Activated naive CD8-positive, alpha-beta T cell treated with anti-CD3 and anti-CD28 coated beads, Interleukin-2, amount 50 U/mL, for 16 hours (primary cell): ENCODE measurements around the gene ABTB2.
"Not testable (repeated sequence)": the region's sequence is repeated elsewhere in the genome, so short reads cannot be mapped to it uniquely, and the experiment has no call there.

ENCODE experiments used
- DNase-seq: peaks from one replicate; pipeline ENCODE4 v3.0.0-alpha.2; 2020; ENCODE audit warnings: low read depth, low spot score

Gene ABTB2

DNA sequence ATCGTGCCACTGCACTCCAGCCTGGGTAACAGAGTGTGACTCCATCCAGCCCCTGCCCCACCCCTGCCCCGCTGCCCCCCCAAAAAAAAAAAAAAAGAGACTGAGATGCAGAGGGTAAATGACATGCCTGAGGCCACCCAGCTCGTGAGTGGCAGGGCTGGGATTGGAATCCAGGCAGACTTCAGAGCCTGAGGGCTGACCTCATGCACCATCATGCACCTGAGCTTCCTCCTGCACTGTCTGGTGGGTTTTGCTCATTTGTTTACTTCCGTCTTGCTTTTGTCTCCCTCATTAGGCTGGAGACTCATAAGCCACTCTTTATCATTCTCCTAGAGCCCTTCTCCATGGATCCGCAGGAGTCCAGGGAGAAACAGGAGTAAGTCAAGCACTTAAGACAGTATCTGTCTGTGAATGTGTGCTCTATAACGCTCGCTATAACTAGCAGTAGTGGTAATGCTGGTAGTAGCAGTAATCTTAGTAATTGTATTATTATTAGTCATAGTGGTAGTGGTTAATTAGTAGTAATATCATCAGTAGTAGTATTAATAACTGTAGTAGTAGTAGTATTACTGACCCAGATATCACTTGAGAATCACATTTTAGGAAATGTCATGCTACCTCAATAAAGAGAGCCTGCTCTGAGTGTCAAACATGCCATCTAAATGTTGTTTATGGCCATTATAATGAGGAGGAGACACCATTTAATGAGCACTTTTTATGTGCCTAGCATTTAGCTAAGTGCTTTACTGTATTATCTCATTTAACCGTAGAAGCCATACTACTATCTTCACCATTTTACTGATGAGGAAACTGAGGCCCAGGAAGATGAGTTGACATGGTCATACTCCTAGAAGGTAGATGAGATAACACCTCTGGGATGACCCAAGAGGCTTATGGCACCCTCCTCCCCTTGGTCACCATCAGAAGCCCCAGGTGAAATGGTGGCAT is 167.3 kb downstream of the ABTB2 start:
- DNase-seq: no peak

DNA sequence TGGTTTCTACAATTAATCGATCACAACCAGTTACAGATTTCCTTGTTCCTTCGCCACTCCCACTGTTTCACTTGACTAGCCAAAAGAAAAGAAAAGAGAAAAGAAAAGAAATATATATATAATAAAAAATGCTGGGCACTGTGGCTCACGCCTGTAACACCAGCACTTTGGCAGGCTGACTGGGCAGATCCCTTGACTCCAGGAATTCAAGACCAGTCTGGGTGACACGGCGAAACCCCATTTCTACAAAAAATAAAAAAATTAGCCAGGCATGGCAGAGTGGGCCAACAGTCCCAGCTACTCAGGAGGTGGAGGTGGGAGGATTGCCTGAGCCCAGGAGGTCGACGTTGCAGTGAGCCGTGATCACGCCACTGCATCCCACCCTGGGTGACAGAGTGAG is 168.6 kb downstream of the ABTB2 start:
- no peak for DNase-seq

DNA sequence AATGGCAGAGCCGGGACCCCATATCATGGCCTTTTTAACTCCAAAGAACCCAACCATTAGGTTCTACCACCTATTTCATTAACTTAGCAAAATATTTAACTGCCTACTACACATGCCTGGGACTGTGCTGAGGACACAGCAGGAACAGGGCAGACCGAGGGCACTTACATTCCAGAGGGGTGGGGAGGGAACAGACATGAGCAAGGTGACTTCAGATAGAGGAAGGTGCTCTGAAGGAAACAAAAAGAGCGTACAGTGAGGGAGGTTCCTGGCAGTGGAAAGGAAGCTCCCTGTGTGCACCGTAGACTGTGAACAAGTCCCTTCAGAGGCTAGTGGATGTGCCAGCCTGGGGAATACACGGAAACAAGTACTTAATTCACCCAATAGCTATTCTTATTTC is 169.6 kb downstream of the ABTB2 start:
- no peak for DNase-seq

DNA sequence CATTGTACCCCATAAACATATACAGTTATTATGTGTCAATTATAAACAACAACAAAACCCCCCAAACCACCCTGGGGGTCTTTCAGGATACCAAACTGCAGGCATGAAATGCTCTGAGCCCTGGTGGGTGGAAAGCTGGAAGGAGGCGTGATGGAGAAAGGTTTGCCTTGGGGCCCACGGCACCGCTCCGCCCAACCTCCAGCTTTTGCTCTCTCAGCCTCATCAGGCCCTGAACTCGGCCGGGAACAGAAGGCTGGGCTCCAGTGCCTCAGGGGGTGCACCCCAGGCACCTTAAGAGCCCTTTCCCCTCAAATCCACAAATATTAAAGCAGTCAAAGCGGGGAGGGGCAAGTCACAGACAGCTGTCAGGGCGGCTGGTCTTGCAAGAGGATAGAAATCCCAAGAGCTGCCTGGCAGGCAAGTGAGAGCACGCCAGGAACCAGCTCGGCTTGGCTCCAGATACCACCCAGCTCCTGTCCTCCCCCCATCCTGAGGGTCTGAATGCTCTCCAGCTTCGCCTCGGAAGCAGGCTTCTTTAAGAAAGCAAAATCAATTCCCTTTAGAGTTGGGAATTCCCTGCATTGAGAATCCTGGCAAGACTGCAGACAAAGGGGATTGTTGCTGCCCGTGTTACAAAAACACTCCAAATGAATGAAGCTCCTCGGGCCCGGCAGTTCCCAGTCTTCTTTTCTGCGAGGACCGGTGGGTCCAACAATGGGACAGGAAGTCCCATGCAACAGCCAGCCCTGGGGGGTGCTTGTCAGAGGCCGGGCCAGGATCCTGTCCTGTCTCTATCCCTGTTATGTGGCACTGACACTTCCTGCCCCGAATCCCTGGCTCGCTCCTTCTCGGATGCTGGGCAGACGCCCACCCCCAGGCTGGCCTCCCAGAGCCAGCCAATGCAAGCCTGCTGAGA is 171.6 kb downstream of the ABTB2 start:
- DNase-seq: no peak

DNA sequence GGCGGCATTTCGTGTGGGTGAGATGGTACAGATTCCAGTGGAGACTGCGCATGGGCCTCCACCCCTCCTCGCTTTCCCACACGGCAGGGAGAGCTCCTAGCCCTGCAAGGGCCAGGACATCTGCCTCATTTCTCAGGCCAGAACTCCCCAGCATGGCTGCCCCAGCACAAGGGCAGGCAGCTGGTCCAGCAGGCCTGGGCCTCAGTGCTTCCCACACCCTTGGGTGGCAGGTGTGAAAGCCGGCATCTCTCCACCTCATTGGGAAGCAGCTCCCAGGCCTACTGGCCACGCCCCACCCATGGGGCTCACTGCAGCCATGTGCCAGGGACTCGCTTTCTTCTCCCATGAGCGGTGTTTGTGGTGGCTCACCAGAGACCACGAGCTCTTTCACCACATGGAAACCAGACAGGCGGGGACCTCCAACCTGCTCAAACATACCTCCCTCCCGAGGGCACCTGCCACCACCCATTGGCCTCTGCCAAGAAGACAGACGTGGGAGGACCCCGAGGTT is 173.2 kb downstream of the ABTB2 start:
- no peak for DNase-seq

DNA sequence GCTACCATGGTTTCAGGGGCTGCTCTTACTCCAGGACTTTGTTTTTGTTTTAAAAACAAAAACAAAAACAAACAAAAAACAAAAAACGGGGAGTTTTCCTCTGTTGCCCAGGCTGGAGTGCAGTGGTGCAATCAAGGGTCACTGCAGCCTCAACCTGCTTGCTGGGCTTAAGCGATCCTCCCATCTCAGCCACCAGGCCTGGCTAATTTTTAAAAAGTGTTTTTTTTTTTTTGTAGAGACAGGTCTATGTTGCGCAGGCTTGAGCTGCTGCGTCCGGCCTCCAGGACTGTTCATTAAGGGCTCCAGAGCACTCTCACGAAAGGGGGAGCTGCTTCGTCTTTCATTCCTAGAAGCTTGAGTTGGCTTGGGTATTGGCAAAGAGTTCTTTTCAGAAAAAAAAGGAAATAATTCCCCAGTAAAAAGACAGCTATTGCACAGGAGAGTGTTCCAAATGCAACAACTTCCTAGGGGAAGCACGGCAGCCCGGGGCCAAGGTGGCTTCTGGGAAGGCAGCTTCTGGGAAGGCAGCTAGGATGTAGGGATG is 173.9 kb downstream of the ABTB2 start:
- no peak for DNase-seq

DNA sequence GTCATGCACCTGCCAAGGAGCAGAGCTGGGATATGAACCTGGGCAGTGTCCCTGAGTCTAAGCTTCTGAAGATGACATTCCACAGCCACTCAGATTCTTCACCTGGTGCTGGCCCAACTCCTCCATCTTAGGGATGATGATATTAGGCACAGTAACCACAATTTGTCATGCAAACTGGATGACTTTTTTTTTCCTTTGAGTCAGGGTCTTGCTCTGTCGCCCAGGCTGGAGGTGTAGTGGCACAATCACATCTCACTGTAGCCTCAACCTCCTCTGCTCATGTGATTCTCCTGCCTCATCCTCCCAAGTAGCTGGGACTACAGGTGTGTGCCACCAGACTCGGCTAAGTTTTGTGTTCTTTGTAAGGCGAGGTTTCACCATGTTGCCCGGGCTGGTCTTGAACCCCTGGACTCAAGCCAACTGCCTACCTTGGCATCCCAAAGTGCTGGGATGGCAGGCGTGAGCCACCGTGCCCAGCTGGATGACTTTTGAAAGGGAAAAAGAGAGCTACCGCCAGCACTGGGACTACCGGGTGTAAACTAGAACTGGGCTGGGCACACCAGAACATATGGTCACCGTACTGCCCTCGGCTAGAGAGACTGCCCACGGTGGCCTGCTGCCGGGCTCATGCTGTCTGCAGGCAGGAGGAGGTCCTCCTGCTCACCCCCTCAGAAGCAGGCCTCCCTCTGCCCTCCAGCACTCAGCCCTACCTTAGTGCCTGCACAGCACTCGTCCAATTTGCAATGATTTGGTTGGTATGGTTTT is 174.7 kb downstream of the ABTB2 start:
- no peak for DNase-seq

DNA sequence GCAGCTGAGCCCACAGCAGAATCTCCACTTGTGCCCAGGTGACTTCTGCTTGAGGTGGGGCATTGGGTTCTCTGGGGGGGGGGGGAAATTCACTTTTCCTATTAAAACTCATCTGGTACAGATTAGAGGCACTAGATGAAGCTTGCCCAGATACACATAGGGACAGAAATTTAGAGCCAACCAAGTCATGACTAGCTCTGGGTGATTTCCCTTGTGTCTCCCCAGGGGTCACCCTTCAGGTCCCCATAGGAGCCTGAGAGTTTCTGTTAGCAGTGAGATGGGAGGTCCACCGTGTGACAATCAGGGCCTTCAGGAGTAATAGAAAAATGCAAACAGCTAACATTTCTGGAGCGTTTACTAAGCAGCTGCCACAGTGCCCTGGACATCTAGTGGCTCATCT is 175.4 kb downstream of the ABTB2 start:
- no peak for DNase-seq

DNA sequence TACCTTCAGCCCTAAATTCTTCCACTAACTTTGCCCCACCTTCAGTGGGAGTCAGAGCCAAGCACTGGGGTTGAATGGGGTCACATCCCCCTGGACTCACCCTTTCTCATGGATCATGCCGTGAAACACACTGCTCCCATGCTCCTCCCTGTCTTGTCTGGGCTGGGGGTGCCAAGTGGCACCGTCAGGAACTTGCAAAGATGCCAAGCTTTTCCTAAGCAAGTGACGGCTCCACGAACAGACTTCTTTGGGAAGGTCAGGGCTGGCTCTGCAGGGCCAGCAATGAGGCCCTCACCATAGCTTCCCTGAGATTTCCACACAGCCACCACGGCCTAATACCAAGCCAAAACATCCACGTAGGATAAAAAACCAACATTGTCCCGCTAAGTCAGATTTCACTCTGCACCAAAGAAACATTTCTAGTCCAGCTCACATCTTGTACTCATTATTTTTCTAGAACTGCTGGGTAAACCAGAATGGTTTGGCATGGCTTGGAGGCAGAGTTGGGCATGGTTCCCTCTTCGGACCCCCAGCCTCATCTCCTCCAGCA is 175.9 kb downstream of the ABTB2 start:
- no peak for DNase-seq

DNA sequence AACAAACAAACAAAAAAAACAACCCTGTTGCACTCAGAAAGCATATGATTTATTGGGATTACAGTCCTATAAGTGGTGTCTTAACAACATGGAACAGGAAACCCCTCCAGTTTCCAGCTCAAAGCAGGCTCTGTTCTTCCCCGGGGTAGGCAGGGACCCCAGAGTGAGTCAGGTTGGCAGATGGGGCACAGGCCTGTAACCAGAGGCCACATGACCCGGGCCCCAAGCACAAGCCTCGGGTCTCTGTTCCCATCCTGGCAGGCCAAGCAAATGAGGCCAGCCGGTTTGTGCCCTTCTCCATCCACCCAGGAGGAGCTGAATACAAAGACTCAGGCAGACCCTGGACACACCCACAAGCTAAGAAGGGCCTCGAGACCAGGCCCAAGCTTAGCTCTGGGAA is 176.6 kb downstream of the ABTB2 start:
- no peak for DNase-seq

DNA sequence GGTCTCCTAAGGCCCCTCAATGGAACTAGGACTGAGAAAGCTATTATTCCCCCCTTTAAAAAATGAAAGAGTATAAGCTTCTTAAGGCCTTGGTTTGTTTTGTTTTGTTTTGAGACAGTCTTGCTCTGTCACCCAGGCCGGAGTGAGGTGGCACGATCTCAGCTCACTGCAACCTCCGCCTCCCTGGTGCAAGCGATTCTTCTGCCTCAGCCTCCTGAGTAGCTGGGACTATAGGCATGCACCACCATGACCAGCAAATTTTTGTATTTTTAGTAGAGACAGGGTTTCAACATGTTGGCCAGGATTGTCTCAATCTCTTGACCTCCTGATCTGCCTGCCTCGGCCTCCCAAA is 177.0 kb downstream of the ABTB2 start:
- not testable (repeated sequence) for DNase-seq

DNA sequence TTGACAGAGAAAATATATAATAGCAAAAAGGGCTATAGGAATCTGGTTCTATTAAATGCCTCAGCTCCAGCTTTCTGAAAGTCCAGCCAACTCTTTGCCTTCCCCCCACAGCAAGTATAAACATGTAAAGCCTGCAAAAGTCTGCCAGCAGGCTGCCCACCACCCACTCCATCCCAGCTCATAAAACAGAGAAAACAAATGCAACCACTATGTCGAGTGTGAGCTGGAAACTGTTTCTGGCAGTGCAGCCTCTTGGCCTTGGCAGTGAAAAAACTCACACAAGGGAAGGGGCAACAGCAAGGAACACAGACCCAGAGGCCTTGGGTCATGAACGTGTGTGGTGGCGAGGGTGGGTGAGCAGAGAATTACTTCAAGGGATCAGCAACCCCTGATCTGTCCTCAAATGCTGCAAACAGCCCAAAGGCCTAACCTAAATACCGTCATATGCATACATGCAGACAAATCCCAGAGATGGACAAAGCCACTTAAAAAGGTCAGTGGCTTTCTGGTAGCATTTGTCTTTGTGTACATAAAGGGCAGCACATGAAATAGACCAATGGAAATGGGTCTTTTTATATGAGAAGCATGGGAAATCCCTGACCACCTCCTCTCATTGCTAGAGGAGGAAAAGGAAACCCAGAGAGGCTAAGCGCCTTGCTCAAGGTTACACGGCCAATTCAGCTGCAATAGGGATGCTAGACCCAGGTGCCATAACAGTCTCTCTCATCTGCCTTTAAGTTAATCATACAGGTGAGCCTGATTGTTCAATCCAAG is 177.6 kb downstream of the ABTB2 start:
- DNase-seq: no peak

DNA sequence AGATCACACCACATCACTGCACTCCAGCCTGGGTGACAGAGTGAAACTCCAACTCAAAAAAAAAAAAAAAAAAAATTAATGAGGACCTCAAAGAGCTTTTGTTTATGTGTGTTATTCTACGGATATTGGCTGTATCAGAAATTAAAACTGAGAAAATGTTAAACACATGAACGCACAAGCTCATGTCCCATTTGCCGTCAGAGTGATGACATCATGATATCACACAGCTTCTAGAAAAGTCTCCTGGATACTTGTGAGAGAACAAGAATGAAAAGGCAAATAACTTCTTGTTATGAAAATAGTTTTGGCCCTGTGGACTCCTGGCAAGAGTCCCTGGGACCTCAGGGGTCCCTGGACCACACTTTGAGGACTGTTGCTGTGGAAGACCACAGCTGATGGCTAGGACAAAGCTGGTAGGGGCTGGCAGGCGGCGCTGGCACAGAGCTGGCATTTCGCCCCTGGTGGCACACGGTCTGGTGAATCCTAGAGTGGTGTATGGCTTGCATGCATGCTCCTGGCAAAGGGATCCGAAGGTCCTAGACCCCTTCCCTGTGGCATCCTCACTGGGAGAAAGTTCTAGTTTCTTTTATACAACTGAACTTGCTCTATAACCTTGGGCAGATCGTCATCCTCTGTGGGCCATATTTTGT is 178.7 kb downstream of the ABTB2 start:
- DNase-seq: no peak

DNA sequence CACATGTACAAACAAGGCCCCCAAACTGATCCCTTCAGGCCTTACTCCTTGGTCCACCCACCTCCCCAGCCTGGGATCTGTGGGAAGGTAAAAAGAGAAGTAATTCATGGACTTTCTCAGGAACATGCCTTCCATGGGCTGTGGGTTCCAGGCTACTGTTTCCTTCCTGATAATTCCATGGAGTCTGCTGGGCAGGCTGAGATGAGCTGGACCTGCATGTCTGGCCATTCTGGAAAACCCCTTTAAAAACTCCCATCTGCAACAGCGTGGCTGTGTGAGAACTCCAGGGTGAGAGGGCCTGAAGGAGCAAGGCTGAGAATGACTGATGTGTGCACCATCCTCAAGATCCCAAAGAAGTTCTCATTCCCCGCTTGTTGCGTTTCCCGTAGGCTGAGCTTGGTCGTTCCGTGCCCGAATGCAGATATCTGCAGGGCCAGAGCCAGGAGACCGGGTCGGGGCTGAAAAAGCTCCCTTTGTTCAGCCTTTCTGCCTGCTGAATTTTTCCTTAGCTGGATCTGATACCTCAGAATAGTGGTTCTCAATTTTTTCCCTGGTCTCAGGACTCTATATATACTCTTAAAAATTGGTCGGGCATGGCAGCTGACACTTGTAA is 179.5 kb downstream of the ABTB2 start:
- DNase-seq: no peak

DNA sequence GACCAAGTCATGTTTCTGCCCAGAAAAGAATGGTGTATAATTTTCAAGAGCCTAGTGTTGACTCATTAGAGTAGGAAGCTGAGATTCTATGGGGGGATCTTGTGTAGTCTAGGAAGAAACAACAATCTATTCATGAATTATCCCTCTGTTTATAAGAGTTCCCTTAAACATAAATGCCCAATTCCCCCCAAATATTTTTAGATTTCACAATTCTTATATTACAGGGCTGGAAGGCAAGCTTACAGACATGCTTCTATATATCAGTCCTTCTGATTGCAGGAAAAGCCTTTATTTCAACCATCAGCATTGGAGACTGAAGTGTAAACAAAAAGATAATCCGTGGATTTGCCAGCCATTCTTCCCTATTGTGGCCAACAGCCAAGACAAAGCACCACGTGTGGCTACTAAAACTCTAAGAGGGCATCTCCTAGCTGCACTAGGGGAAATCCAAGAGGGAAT is 181.0 kb downstream of the ABTB2 start:
- no peak for DNase-seq

DNA sequence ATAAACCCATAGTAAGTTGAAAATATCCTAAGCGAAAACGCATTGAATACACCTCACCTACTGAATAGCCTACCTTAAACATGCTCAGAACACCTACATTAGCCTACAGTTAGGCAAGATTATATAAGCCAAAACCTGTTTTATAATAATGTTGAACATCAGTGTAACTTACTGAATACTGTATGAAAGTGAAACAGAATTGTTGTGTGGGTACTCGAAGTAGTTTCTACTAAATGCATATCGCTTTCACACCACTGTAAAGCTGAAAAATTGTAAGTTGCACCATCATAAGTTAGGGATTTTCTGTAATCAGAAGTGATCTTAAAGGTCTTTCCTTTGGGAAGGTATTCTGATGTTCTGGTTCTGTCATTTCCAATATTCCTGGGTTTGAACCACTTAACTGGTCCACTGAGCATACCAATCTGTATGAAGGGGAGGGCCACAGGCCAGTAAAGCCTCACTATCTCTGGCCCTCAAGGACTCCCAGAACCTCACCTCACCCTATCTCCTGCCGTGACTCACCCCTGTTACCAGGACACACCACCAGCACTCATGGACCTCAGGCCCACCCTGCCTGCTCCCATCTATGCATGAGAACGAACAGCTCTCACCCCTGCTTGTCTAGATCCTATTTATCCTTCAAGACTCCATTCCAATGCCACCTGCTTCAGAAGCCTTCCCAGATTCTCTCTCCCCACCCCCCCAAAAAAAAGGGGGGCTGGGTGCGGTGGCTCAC is 182.4 kb downstream of the ABTB2 start:
- DNase-seq: no peak

DNA sequence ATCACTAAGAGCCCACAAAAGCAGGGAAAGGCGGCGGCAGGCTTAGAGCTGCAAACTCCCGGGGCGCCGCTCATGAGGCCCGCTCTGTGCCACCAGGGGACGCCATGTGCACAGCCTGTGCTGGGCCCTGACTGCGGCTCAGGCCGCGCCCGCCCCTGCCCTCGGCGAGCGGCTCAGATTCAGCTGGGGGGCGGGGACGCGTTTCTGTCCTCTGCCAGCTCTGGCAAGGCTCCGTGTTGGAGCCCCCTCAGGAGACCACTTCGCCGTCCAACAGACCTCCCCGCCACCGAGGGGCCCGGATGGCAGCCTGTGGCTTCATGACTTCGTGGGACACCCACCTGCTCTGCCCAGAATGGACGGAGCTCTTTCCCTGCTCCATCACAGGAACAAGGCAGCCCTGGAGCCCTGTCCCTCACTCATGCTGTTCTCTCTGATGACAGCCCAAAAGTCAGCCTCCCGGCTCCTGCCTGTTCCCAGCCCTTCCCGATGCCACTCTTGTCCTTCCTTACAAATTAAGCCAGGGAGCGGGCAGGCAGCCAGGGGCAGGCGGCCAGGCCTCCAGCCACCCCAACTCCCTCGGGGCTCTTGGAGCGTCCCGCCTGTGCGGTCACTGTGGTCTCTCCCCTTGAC is 183.3 kb downstream of the ABTB2 start:
- DNase-seq: peak; percentile 64

DNA sequence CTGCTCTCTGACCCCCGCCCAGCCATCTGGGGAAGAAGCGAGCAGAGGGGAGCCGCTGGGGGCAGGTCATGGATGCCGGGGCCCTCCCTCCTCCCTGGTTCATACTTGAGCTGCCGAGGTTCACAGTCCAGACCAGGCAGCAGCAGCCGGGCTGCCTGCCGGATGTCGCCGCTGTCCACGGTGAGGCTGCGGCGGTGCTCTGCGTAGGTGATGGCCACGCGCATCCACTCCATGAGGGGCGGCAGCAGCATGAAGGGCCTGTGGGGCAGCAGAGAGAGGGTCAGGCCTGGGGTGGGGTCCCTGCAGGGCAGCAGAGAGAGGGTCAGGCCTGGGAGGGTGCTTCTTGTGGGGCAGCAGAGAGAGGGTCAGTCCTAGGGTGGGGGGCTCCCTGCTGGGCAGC is 184.8 kb downstream of the ABTB2 start:
- DNase-seq: no peak
